A204.1 (cell line): ENCODE measurements around the gene SAMD9L.
"Not testable (repeated sequence)": the region's sequence is repeated elsewhere in the genome, so short reads cannot be mapped to it uniquely, and the experiment has no call there.

Source experiments
- FAIRE-seq: peaks from 2 replicates; lab custom pipeline; 2012; peaks lifted over from hg19 to GRCh38; lab: Jason Lieb, UNC

Gene SAMD9L

GRCh38 chr7:93145354-93145753, 2.8 kb downstream of the SAMD9L start:
- FAIRE-seq, result no peak

- no peak for FAIRE-seq
These were observed 6.1 kb downstream of the SAMD9L start for GRCh38 chr7:93142127-93142526.

GRCh38 chr7:93140582-93141191, 7.5 kb downstream of the SAMD9L start:
- no peak for FAIRE-seq

GRCh38 chr7:93138576-93138975, 9.6 kb downstream of the SAMD9L start:
- no peak for FAIRE-seq

- no peak for FAIRE-seq
These were observed 15.2 kb downstream of the SAMD9L start for GRCh38 chr7:93133005-93133404.

GRCh38 chr7:93132216-93132615, 16.0 kb downstream of the SAMD9L start:
- FAIRE-seq, result no peak

- not testable (repeated sequence) for FAIRE-seq
These were observed 21.2 kb downstream of the SAMD9L start for GRCh38 chr7:93126954-93127353.

- FAIRE-seq, result not testable (repeated sequence)
These were observed 24.7 kb downstream of the SAMD9L start for GRCh38 chr7:93123532-93123931.

GRCh38 chr7:93120592-93121549, 27.3 kb downstream of the SAMD9L start:
- no peak for FAIRE-seq

- no peak for FAIRE-seq
These were observed 28.8 kb downstream of the SAMD9L start for GRCh38 chr7:93119191-93119905.

- peak; percentile 89 for FAIRE-seq
These were observed 30.2 kb downstream of the SAMD9L start, which contains the start of gene SAMD9 for GRCh38 chr7:93117852-93118530. TSS of gene SAMD9 (minus strand) at chr7:93117979. CDS start at chr7:93106097, 11,882 bp downstream.

GRCh38 chr7:93117327-93117726, 30.9 kb downstream of the SAMD9L start:
- FAIRE-seq, result no peak

- no peak for FAIRE-seq
These were observed 32.4 kb downstream of the SAMD9L start for GRCh38 chr7:93115796-93116195.

- no peak for FAIRE-seq
These were observed 40.2 kb downstream of the SAMD9L start for GRCh38 chr7:93108003-93108402.

- FAIRE-seq, result no peak
These were observed 50.8 kb downstream of the SAMD9L start for GRCh38 chr7:93097388-93097787.

- FAIRE-seq, result peak; percentile 88
These were observed 55.3 kb downstream of the SAMD9L start for GRCh38 chr7:93092757-93093370.
